Keratinocyte (primary cell): ENCODE results near the gene WNT6. TPM values are rescaled to one million over a fixed set of nuclear protein-coding genes. Genes with fewer than 3 reads are reported as not detected.

Source experiments
- DNase-seq: peaks from one replicate; pipeline ENCODE4 v3.0.0-alpha.2; 2011; ENCODE audit warnings: low read depth, missing footprints, low spot score
- FAIRE-seq: peaks from 2 replicates; lab custom pipeline; 2011; peaks lifted over from hg19 to GRCh38; lab: Jason Lieb, UNC
- H2AFZ ChIP-seq: 2 replicates; pipeline ENCODE4 v1.6.0; 2012; ENCODE audit warnings: low read length, control low read depth, inconsistent platforms; ENCODE audit not compliant: control insufficient read depth
- H3K27ac ChIP-seq: 2 replicates; pipeline ENCODE4 v1.5.1; 2011; ENCODE audit warnings: low read length; ENCODE audit not compliant: control insufficient read depth, insufficient read depth
- H3K27me3 ChIP-seq: 3 replicates; pipeline ENCODE4 v1.6.0; 2011; ENCODE audit warnings: low read length; ENCODE audit not compliant: control insufficient read depth, insufficient read depth; ENCODE audit errors: extremely low read depth
- H3K36me3 ChIP-seq, 2 experiments: 2 replicates in 1 of 2; 3 replicates in 1 of 2; pipeline ENCODE4 v1.5.1; 2011; ENCODE audit warnings: low read length in 2 of 2, mild to moderate bottlenecking in 1 of 2; ENCODE audit not compliant: control insufficient read depth in 2 of 2, insufficient read depth in 2 of 2; ENCODE audit errors: extremely low read depth in 1 of 2
- H3K4me1 ChIP-seq: 3 replicates; pipeline ENCODE4 v1.5.1; 2011; ENCODE audit warnings: low read length; ENCODE audit not compliant: control insufficient read depth, insufficient read depth; ENCODE audit errors: extremely low read depth
- H3K4me2 ChIP-seq: 3 replicates; pipeline ENCODE4 v1.6.0; 2011; ENCODE audit warnings: low read depth, low read length; ENCODE audit not compliant: control insufficient read depth, insufficient read depth; ENCODE audit errors: extremely low read depth
- H3K4me3 ChIP-seq, 3 experiments: fragments of 200-600 bp in 1 of 3; sonication (generic) in 1 of 3; 2 replicates in 2 of 3; 3 replicates in 1 of 3; pipeline ENCODE4 v1.5.1; 2011 to 2016; ENCODE audit warnings: low read length in 3 of 3, mild to moderate bottlenecking in 3 of 3, control low read depth in 2 of 3, inconsistent platforms in 1 of 3, low read depth in 1 of 3, mixed read lengths in 1 of 3, mixed run types in 1 of 3, moderate library complexity in 1 of 3; ENCODE audit not compliant: control insufficient read depth in 2 of 3, insufficient read depth in 2 of 3; ENCODE audit errors: extremely low read depth in 1 of 3
- H3K79me2 ChIP-seq: 2 replicates; pipeline ENCODE4 v1.6.0; 2012; ENCODE audit warnings: low read length; ENCODE audit not compliant: control insufficient read depth, insufficient read depth
- H3K9ac ChIP-seq: 3 replicates; pipeline ENCODE4 v1.6.0; 2011; ENCODE audit warnings: low read length; ENCODE audit not compliant: control insufficient read depth, insufficient read depth; ENCODE audit errors: extremely low read depth
- H3K9me1 ChIP-seq: 3 replicates; pipeline ENCODE4 v1.6.0; 2011; ENCODE audit warnings: low read length; ENCODE audit not compliant: control insufficient read depth, insufficient read depth; ENCODE audit errors: extremely low read depth
- H3K9me3 ChIP-seq: 2 replicates; pipeline ENCODE4 v1.5.1; 2012; ENCODE audit warnings: low read depth, low read length; ENCODE audit not compliant: control insufficient read depth
- H4K20me1 ChIP-seq: 3 replicates; pipeline ENCODE4 v1.6.0; 2011; ENCODE audit warnings: low read length; ENCODE audit not compliant: control insufficient read depth, insufficient read depth; ENCODE audit errors: extremely low read depth
- EZH2 ChIP-seq: IDR thresholded peaks from one replicate; pipeline ENCODE4 v1.6.1; 2012; ENCODE audit warnings: inconsistent platforms, mild to moderate bottlenecking, low read length, moderate library complexity
- dilution Hi-C: fragments of 300-500 bp; cut with MboI; formaldehyde crosslinking; loops from one replicate; pipeline ENCODE4 v1.7.0; 2020; ENCODE audit warnings: low sequenced_read_pairs; ENCODE audit not compliant: extremely low pct_ligation_motif_present
- polyA plus RNA-seq, 5 experiments: library from polyadenylated mRNA; depleted of rRNA in 3 of 5; stranded (reverse) in 3 of 5; stranded (forward) in 1 of 5; unstranded in 1 of 5; fragments of >200 nt; gene quantifications; 1 replicate in 1 of 5; 2 replicates in 3 of 5; 3 replicates in 1 of 5; pipeline versions ENCODE4 v1.2.1 to v1.2.3, GENCODE V29; 2011 to 2012; ENCODE audit warnings: missing spikeins in 2 of 5, low read depth in 1 of 5, low replicate concordance in 1 of 5
- TF ChIP-seq, protein P1 (sequence below), 3 experiments: IDR thresholded peaks in 1 of 3; conservative IDR thresholded peaks in 1 of 3; optimal IDR thresholded peaks in 1 of 3; 2 replicates in 2 of 3; 3 replicates in 1 of 3; pipeline versions ENCODE3 to v1.5.1; 2011; ENCODE audit warnings: low read length in 3 of 3, mild to moderate bottlenecking in 3 of 3, moderate library complexity in 2 of 3, control low read depth in 1 of 3, inconsistent platforms in 1 of 3; ENCODE audit not compliant: insufficient read depth in 2 of 3; ENCODE audit errors: extremely low read depth in 1 of 3

WNT6 gene
- polyA plus RNA-seq, 1 donor (not counting 4 experiments of a cell fraction or from before 2014, with no cell fraction given) = not detected

GRCh38 chr2:218832081-218832480, 27.5 kb upstream of the WNT6 start:
- Histone ChIP-seq H3K27ac (no peak overlapping the region), H3K4me2 (no peak overlapping the region), H3K4me1 (peaks cover 4% of the 10 kb centered on the region), H3K36me3 (no peaks in the 10 kb centered on the region), H3K27me3 (peaks cover 30% of the 10 kb centered on the region), H4K20me1 (no peaks in the 10 kb centered on the region), H3K79me2 (no peaks in the 10 kb centered on the region), H3K4me3 (no peak overlapping the region), H3K9me1 (no peaks in the 10 kb centered on the region), H2AFZ (no peak overlapping the region), H3K9ac (no peak overlapping the region), H3K9me3 (no peaks in the 10 kb centered on the region)
- FAIRE-seq = no peak
- dilution Hi-C loops = no loop called here
- no peak for TF ChIP-seq EZH2
- TF ChIP-seq, protein P1, sequence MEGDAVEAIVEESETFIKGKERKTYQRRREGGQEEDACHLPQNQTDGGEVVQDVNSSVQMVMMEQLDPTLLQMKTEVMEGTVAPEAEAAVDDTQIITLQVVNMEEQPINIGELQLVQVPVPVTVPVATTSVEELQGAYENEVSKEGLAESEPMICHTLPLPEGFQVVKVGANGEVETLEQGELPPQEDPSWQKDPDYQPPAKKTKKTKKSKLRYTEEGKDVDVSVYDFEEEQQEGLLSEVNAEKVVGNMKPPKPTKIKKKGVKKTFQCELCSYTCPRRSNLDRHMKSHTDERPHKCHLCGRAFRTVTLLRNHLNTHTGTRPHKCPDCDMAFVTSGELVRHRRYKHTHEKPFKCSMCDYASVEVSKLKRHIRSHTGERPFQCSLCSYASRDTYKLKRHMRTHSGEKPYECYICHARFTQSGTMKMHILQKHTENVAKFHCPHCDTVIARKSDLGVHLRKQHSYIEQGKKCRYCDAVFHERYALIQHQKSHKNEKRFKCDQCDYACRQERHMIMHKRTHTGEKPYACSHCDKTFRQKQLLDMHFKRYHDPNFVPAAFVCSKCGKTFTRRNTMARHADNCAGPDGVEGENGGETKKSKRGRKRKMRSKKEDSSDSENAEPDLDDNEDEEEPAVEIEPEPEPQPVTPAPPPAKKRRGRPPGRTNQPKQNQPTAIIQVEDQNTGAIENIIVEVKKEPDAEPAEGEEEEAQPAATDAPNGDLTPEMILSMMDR (optimal IDR thresholded peaks at IDR 0.05 in 1 of 3, IDR thresholded peaks at IDR 0.05 in 1 of 3, conservative IDR thresholded peaks at IDR 0.05 in 1 of 3; ENCODE audit: extremely low read depth in 1 of 3, insufficient read depth in 2 of 3, low read length in 3 of 3) = no peak
- no peak for DNase-seq

GRCh38 chr2:218832520-218832919, 27.1 kb upstream of the WNT6 start:
- no peaks in the 10 kb centered on the region for H3K9me3 ChIP-seq
- no peaks in the 10 kb centered on the region for H3K36me3 ChIP-seq
- dilution Hi-C loops = no loop called here
- H4K20me1 ChIP-seq = no peaks in the 10 kb centered on the region
- FAIRE-seq (no peak), DNase-seq (no peak)
- no peak overlapping the region for H3K4me2 ChIP-seq
- H3K27me3 ChIP-seq = peaks cover 30% of the 10 kb centered on the region
- no peak overlapping the region for H2AFZ ChIP-seq
- no peak overlapping the region for H3K4me3 ChIP-seq
- TF ChIP-seq, protein P1 (optimal IDR thresholded peaks at IDR 0.05 in 1 of 3, IDR thresholded peaks at IDR 0.05 in 1 of 3, conservative IDR thresholded peaks at IDR 0.05 in 1 of 3; ENCODE audit: extremely low read depth in 1 of 3, insufficient read depth in 2 of 3, low read length in 3 of 3) = no peak
- no peak overlapping the region for H3K27ac ChIP-seq
- no peaks in the 10 kb centered on the region for H3K9me1 ChIP-seq
- peaks cover 4% of the 10 kb centered on the region for H3K4me1 ChIP-seq
- H3K79me2 ChIP-seq = no peaks in the 10 kb centered on the region
- H3K9ac ChIP-seq = no peak overlapping the region
